ENCODE results near the gene ABCG4. TPM values are rescaled to one million over a fixed set of nuclear protein-coding genes. Genes with fewer than 3 reads are reported as not detected.
"Not testable (repeated sequence)": the region's sequence is repeated elsewhere in the genome, so short reads cannot be mapped to it uniquely, and the experiment has no call there.

Gene ABCG4
- total RNA-seq, 1 donor from 2014 or later: 0.07 TPM

GRCh38 chr11:119169282-119169719, 20.4 kb downstream of the ABCG4 start:
- Mint-ChIP-seq H3K4me1 (peaks cover 16% of the 10 kb centered on the region), H3K4me3 (peak overlapping the region; percentile 94), H3K9me3 (no peaks in the 10 kb centered on the region), H3K27me3 (no peaks in the 10 kb centered on the region), H3K27ac (peak overlapping the region; percentile 94), H3K36me3 (ENCODE audit: low read depth) (peaks cover 8% of the 10 kb centered on the region)
- intact Hi-C loops (cut with micrococcal nuclease): loop anchor here (2.0 kb wide), 4 partner anchors 22 to 154 kb away; partner anchors contain the start of gene HINFP
- peak; percentile 79 for DNase-seq

- H3K27ac Mint-ChIP-seq: peak overlapping the region; percentile 8
- H3K9me3 Mint-ChIP-seq: no peaks in the 10 kb centered on the region
- DNase-seq: peak; percentile 65
- no peak overlapping the region for H3K4me3 Mint-ChIP-seq
- H3K27me3 Mint-ChIP-seq: no peaks in the 10 kb centered on the region
- H3K4me1 Mint-ChIP-seq: peaks cover 22% of the 10 kb centered on the region
- intact Hi-C loops (cut with micrococcal nuclease): no loop called here
- H3K36me3 Mint-ChIP-seq (ENCODE audit: low read depth): peaks cover 20% of the 10 kb centered on the region
These were observed 23.7 kb downstream of the ABCG4 start for GRCh38 chr11:119172513-119172912.

- Mint-ChIP-seq H3K4me1 (peaks cover 21% of the 10 kb centered on the region), H3K27me3 (no peaks in the 10 kb centered on the region), H3K9me3 (no peaks in the 10 kb centered on the region), H3K4me3 (no peak overlapping the region), H3K27ac (no peak overlapping the region), H3K36me3 (ENCODE audit: low read depth) (peaks cover 23% of the 10 kb centered on the region)
- intact Hi-C loops (cut with micrococcal nuclease): no loop called here
- DNase-seq: no peak
These were observed 24.6 kb downstream of the ABCG4 start for GRCh38 chr11:119173453-119173852.

GRCh38 chr11:119175493-119176077, 26.7 kb downstream of the ABCG4 start:
- Mint-ChIP-seq H3K4me1 (peaks cover 17% of the 10 kb centered on the region), H3K9me3 (no peaks in the 10 kb centered on the region), H3K4me3 (no peak overlapping the region), H3K27me3 (no peaks in the 10 kb centered on the region), H3K36me3 (ENCODE audit: low read depth) (peaks cover 30% of the 10 kb centered on the region), H3K27ac (peak overlapping the region; percentile 63)
- no peak for DNase-seq
- intact Hi-C loops (cut with micrococcal nuclease): no loop called here

GRCh38 chr11:119178166-119178680, 29.4 kb downstream of the ABCG4 start:
- peaks cover 35% of the 10 kb centered on the region for H3K36me3 Mint-ChIP-seq (ENCODE audit: low read depth)
- no peaks in the 10 kb centered on the region for H3K27me3 Mint-ChIP-seq
- no peak for DNase-seq
- peaks cover 10% of the 10 kb centered on the region for H3K4me1 Mint-ChIP-seq
- H3K4me3 Mint-ChIP-seq: peak overlapping the region; percentile 24
- peak overlapping the region; percentile 77 for H3K27ac Mint-ChIP-seq
- intact Hi-C loops (cut with micrococcal nuclease): no loop called here
- no peaks in the 10 kb centered on the region for H3K9me3 Mint-ChIP-seq

- Mint-ChIP-seq H3K27ac (no peak overlapping the region), H3K9me3 (no peaks in the 10 kb centered on the region)
- DNase-seq: no peak
These were observed 30.5 kb downstream of the ABCG4 start for GRCh38 chr11:119179342-119179741.

GRCh38 chr11:119179983-119180382, 31.1 kb downstream of the ABCG4 start:
- Mint-ChIP-seq H3K4me3 (no peak overlapping the region), H3K27ac (no peak overlapping the region), H3K9me3 (no peaks in the 10 kb centered on the region), H3K27me3 (no peaks in the 10 kb centered on the region), H3K4me1 (peaks cover 10% of the 10 kb centered on the region), H3K36me3 (ENCODE audit: low read depth) (peaks cover 30% of the 10 kb centered on the region)
- no peak for DNase-seq
- intact Hi-C loops (cut with micrococcal nuclease): no loop called here

More at GRCh38 chr11:119179342-119179741, 30.5 kb downstream of the ABCG4 start:
- Mint-ChIP-seq H3K27me3 (no peaks in the 10 kb centered on the region), H3K4me3 (no peak overlapping the region), H3K36me3 (ENCODE audit: low read depth) (peaks cover 33% of the 10 kb centered on the region), H3K4me1 (peaks cover 10% of the 10 kb centered on the region)
- intact Hi-C loops (cut with micrococcal nuclease): no loop called here

GRCh38 chr11:119180729-119181676, 32.2 kb downstream of the ABCG4 start:
- DNase-seq: no peak
- Mint-ChIP-seq H3K4me3 (no peak overlapping the region), H3K27ac (no peak overlapping the region), H3K36me3 (ENCODE audit: low read depth) (peaks cover 22% of the 10 kb centered on the region), H3K27me3 (no peaks in the 10 kb centered on the region), H3K4me1 (peaks cover 4% of the 10 kb centered on the region), H3K9me3 (no peaks in the 10 kb centered on the region)
- intact Hi-C loops (cut with micrococcal nuclease): no loop called here

GRCh38 chr11:119181677-119182412, 33.0 kb downstream of the ABCG4 start:
- H3K9me3 Mint-ChIP-seq: no peaks in the 10 kb centered on the region
- no peak for DNase-seq
- H3K27ac Mint-ChIP-seq: no peak overlapping the region
- H3K4me3 Mint-ChIP-seq: no peak overlapping the region
- H3K4me1 Mint-ChIP-seq: peaks cover 4% of the 10 kb centered on the region
- intact Hi-C loops (cut with micrococcal nuclease): no loop called here
- peaks cover 22% of the 10 kb centered on the region for H3K36me3 Mint-ChIP-seq (ENCODE audit: low read depth)
- no peaks in the 10 kb centered on the region for H3K27me3 Mint-ChIP-seq

- H3K27me3 Mint-ChIP-seq; DNase-seq; H3K4me1 Mint-ChIP-seq; H3K9me3 Mint-ChIP-seq; H3K4me3 Mint-ChIP-seq; intact Hi-C loops (cut with micrococcal nuclease); H3K27ac Mint-ChIP-seq: not testable (repeated sequence)
- peaks cover 16% of the 10 kb centered on the region for H3K36me3 Mint-ChIP-seq (ENCODE audit: low read depth)
These were observed 35.5 kb downstream of the ABCG4 start for GRCh38 chr11:119184399-119184798.

- Mint-ChIP-seq H3K4me1 (no peaks in the 10 kb centered on the region), H3K27me3 (no peaks in the 10 kb centered on the region), H3K27ac (no peak overlapping the region), H3K4me3 (no peak overlapping the region), H3K9me3 (no peaks in the 10 kb centered on the region), H3K36me3 (ENCODE audit: low read depth) (peaks cover 11% of the 10 kb centered on the region)
- intact Hi-C loops (cut with micrococcal nuclease): no loop called here
- no peak for DNase-seq
These were observed 37.3 kb downstream of the ABCG4 start for GRCh38 chr11:119185981-119186634.

GRCh38 chr11:119187123-119187892, 38.5 kb downstream of the ABCG4 start:
- H3K4me3 Mint-ChIP-seq: no peak overlapping the region

GRCh38 chr11:119188067-119188466, 39.2 kb downstream of the ABCG4 start:
- Mint-ChIP-seq H3K36me3 (ENCODE audit: low read depth) (peaks cover 3% of the 10 kb centered on the region), H3K27me3 (no peaks in the 10 kb centered on the region), H3K9me3 (no peaks in the 10 kb centered on the region), H3K27ac (no peak overlapping the region), H3K4me3 (no peak overlapping the region), H3K4me1 (no peaks in the 10 kb centered on the region)
- intact Hi-C loops (cut with micrococcal nuclease): no loop called here
- DNase-seq: no peak

More at GRCh38 chr11:119187123-119187892, 38.5 kb downstream of the ABCG4 start:
- H3K27ac Mint-ChIP-seq: no peak overlapping the region
- H3K36me3 Mint-ChIP-seq (ENCODE audit: low read depth): peaks cover 4% of the 10 kb centered on the region
- no peaks in the 10 kb centered on the region for H3K4me1 Mint-ChIP-seq
- no peak for DNase-seq
- intact Hi-C loops (cut with micrococcal nuclease): no loop called here
- no peaks in the 10 kb centered on the region for H3K9me3 Mint-ChIP-seq
- H3K27me3 Mint-ChIP-seq: no peaks in the 10 kb centered on the region
